SH-SY5Y (cell line): ENCODE results near the gene CACNA2D1.

Experiments
- GATA2 ChIP-seq: IDR thresholded peaks from 2 replicates; pipeline ENCODE4 v1.6.1; 2011; ENCODE audit warnings: mild to moderate bottlenecking, low read depth, low read length
- GATA3 ChIP-seq: IDR thresholded peaks from 2 replicates; pipeline ENCODE4 v1.6.1; 2011; ENCODE audit warnings: low read depth, mild to moderate bottlenecking, low read length, moderate library complexity

- TF ChIP-seq GATA2 (no peak), GATA3 (no peak)
These were observed 321.3 kb downstream of the CACNA2D1 start for GRCh38 chr7:82122275-82122674.
